ENCODE measurements around the gene CD59. TPM values are rescaled to one million over a fixed set of nuclear protein-coding genes. Genes with fewer than 3 reads are reported as not detected.

Gene CD59
- total and polyA plus RNA-seq, 2 of the 4 experiments (the other 2 are of a cell fraction), result 765 to 1,140 TPM

DNA sequence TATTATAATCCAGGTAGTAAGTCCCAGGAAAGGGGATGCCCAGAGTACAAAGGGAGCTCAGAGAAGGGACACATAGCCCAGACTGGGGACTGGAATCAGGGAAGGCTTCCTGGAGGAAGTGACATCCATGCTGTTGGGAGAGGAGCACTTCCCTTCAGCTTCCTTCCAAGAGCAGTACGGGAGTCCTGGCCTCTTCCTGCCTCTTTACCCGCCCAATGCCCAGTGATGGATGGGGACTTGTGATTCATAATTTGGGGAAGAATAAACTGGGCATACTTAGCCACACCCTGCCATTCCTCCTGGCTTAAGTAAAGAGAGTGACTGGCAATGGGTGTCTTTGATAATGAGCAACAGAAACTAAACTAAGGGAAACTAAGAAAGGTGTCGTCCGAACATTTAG, 47.1 kb downstream of the CD59 start:
- H3K4ac ChIP-seq (ENCODE audit: low read depth, low read length), result peak overlapping the region; percentile 98
- peak overlapping the region; percentile 99 for H2AK5ac ChIP-seq (ENCODE audit: low read depth, low read length)
- H3K9me3 ChIP-seq (ENCODE audit: control insufficient read depth, insufficient read depth, low read length), result no peaks in the 10 kb centered on the region
- no CpG with 5 or more reads among the region's 4 CpGs for WGBS, 2 experiments (ENCODE audit: extremely low coverage in 2 of 2, insufficient read length in 1 of 2)
- H4K8ac ChIP-seq (ENCODE audit: low read depth in 2 of 2, low read length in 2 of 2), result peak overlapping the region; percentile 71 to 94
- peaks cover 0 to 29% of the 10 kb centered on the region in 2 experiments; a peak in 3 of 4 replicates for H3K79me1 ChIP-seq (ENCODE audit: low read depth in 1 of 2, low read length in 2 of 2)
- H2AFZ ChIP-seq (replicated peaks; ENCODE audit: low read length, poor library complexity), result peak overlapping the region; percentile 63
- H3K9ac ChIP-seq (ENCODE audit: low read depth, low read length), result no peak overlapping the region
- no TSS peak for BruUV-seq (replicated peaks)
- peak overlapping the region; percentile 67 for H2BK15ac ChIP-seq (ENCODE audit: low read depth, low read length)
- H3K4me2 ChIP-seq (ENCODE audit: low read depth, low read length), result no peak overlapping the region
- peaks cover 33% of the 10 kb centered on the region for H3K4me1 ChIP-seq (ENCODE audit: control insufficient read depth, insufficient read depth, low read length)
- H3K56ac ChIP-seq (ENCODE audit: extremely low read depth, insufficient read depth, low read length), result peak overlapping the region; percentile 95
- H3K14ac ChIP-seq (replicated peaks; ENCODE audit: low read depth, low read length), result peak overlapping the region; percentile 95
- no peaks in the 10 kb centered on the region; the same call in 1 of the 2 replicates for H4K20me1 ChIP-seq (ENCODE audit: insufficient read depth, low read length)
- intact Hi-C loops (cut with micrococcal nuclease), result loop anchor here (2.0 kb wide), 1 partner anchor 140 kb away; no protein-coding TSS in a partner anchor
- H3K36me3 ChIP-seq (ENCODE audit: control insufficient read depth, insufficient read depth, low read length), result no peaks in the 10 kb centered on the region
- H4K91ac ChIP-seq (ENCODE audit: insufficient read depth, low read depth, low read length), result peak overlapping the region; percentile 98
- peak overlapping the region; percentile 96 for H2BK5ac ChIP-seq (ENCODE audit: low read depth, low read length, poor library complexity, severe bottlenecking)
- peak overlapping the region; percentile 88 for H3K23ac ChIP-seq (ENCODE audit: low read depth, low read length)
- DNase-seq (no peak), ATAC-seq (ENCODE audit: low read depth) (no peak)
- H3K27ac ChIP-seq (ENCODE audit: insufficient read depth, low read length), result peak overlapping the region; percentile 82
- no peak overlapping the region for H3K4me3 ChIP-seq (ENCODE audit: insufficient read depth, low read depth, low read length)
- peak overlapping the region; percentile 65 for H4K5ac ChIP-seq (ENCODE audit: low read depth, low read length)
- no peak for TF ChIP-seq RAD21 (IDR thresholded peaks at IDR 0.05; ENCODE audit: low read length)
- TF ChIP-seq MAFK (IDR thresholded peaks at IDR 0.05; ENCODE audit: low read depth, low read length), result no peak
- no peak for TF ChIP-seq SMC3 (IDR thresholded peaks at IDR 0.05; ENCODE audit: low read depth, low read length)
- no peak for TF ChIP-seq RFX5 (IDR thresholded peaks at IDR 0.05; ENCODE audit: low read depth, low read length)
- no peak for TF ChIP-seq CEBPB (IDR thresholded peaks at IDR 0.05; ENCODE audit: low read depth, low read length)
- TF ChIP-seq MAZ (IDR thresholded peaks at IDR 0.05; ENCODE audit: borderline replicate concordance, low read depth, low read length), result no peak
- TF ChIP-seq POLR2A (IDR thresholded peaks at IDR 0.05; ENCODE audit: low read depth, low read length), result no peak
- TF ChIP-seq CTCF (conservative IDR thresholded peaks at IDR 0.05; ENCODE audit: low read depth, low read length), result no peak
- TF ChIP-seq BHLHE40 (IDR thresholded peaks at IDR 0.05; ENCODE audit: low read depth, low read length), result no peak
- TF ChIP-seq USF2 (IDR thresholded peaks at IDR 0.05; ENCODE audit: low read depth, low read length), result no peak
- no peak for TF ChIP-seq CHD1 (IDR thresholded peaks at IDR 0.05; ENCODE audit: low read depth, low read length)
- no peak for TF ChIP-seq RCOR1 (IDR thresholded peaks at IDR 0.05; ENCODE audit: insufficient replicate concordance, low read length)
- no peak for TF ChIP-seq FOS (IDR thresholded peaks at IDR 0.05; ENCODE audit: low read depth, low read length)
- no peak for TF ChIP-seq NFE2L2 (IDR thresholded peaks at IDR 0.05; ENCODE audit: low read depth, low read length)
- no peak for TF ChIP-seq ELK1 (IDR thresholded peaks at IDR 0.05; ENCODE audit: borderline replicate concordance, low read depth, low read length)
- no peak for TF ChIP-seq MXI1 (IDR thresholded peaks at IDR 0.05; ENCODE audit: borderline replicate concordance, low read depth, low read length)
- peak overlapping the region; percentile 98 for H2BK120ac ChIP-seq (ENCODE audit: low read depth, low read length)
- peak overlapping the region; percentile 89 for H2AK9ac ChIP-seq (replicated peaks; ENCODE audit: low read depth, low read length, poor library complexity)
- H3K9me1 ChIP-seq (ENCODE audit: insufficient read depth, low read length), result peaks cover 34% of the 10 kb centered on the region
- POLR2A ChIA-PET (ENCODE audit: unreplicated experiment), result interaction anchor here (1.0 kb wide), 1 partner anchor 54 kb away, joined by 3 read pairs; no protein-coding TSS in a partner anchor
- H2BK20ac ChIP-seq (ENCODE audit: low read depth, low read length), result peak overlapping the region; percentile 96
- CTCF ChIA-PET, result interaction anchor here (0.5 to 1.7 kb wide), 4 partner anchors 53 to 523 kb away, joined by 3 to 6 read pairs (median 5); no protein-coding TSS in a partner anchor
- H3K27me3 ChIP-seq (ENCODE audit: control insufficient read depth, insufficient read depth, low read length), result no peaks in the 10 kb centered on the region
- peak overlapping the region; percentile 84 for H3K18ac ChIP-seq (ENCODE audit: low read depth, low read length)
- in situ Hi-C loops (cut with MboI; ENCODE audit: low sequenced_read_pairs), result loop anchor here (5.0 kb wide), 2 partner anchors 142 to 327 kb away; no protein-coding TSS in a partner anchor
- dilution Hi-C loops (cut with HindIII; ENCODE audit: low sequenced_read_pairs, unreplicated experiment), result no loop called here
